Measurements from ENCODE around the gene PCGF1. TPM values are rescaled to one million over a fixed set of nuclear protein-coding genes. Genes with fewer than 3 reads are reported as not detected.

PCGF1 gene
- total and polyA plus RNA-seq, 2 of the 8 experiments (the other 6 are each of a cell fraction or from before 2014, with no cell fraction given) = 10.0 to 23.7 TPM

DNA sequence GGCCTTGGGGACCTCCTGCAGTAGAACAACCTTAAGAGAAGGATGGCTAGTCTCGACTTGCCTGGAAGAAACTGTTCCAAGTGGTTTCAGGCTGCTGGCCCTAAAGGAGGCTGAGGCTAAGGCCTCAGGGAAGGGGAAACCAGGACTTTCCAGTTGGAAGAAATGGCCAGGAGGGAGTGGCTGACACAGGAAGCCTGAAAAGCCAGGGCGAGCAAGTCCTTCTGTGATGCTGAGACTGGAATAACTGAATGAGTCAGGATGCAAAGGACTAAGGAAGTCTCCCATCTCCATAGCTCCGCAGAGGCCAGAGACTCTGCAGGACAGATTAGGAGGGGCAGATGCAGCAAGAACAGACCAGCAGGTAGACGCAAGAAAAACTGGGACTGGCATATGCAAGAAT, 29.6 kb upstream of the PCGF1 start:
- Histone ChIP-seq H3K27me3 (replicated peaks in 1 of 4; ENCODE audit: control insufficient read depth in 3 of 4, extremely low read depth in 1 of 4, insufficient read depth in 3 of 4, low read length in 3 of 4) (no peaks in the 10 kb centered on the region), H3K9me3 (ENCODE audit: insufficient read depth in 2 of 2, low read depth in 1 of 2, low read length in 1 of 2) (no peaks in the 10 kb centered on the region), H3K79me1 (ENCODE audit: low read depth, low read length) (no peaks in the 10 kb centered on the region), H3K23me2 (ENCODE audit: low read depth, low read length) (no peaks in the 10 kb centered on the region; the same call in 1 of the 2 replicates), H3K4me2 (ENCODE audit: insufficient read depth in 1 of 2, low read depth in 2 of 2, low read length in 2 of 2) (no peak overlapping the region), H4K91ac (replicated peaks; ENCODE audit: insufficient read length, low read length) (no peak overlapping the region), H3K18ac (ENCODE audit: extremely low read depth, low read length) (no peak overlapping the region), H2BK15ac (ENCODE audit: low read length) (no peak overlapping the region), H2BK5ac (ENCODE audit: low read depth, low read length) (no peak overlapping the region), H4K8ac (ENCODE audit: extremely low read depth, insufficient read depth, low read length) (no peak overlapping the region), H3K9ac (replicated peaks in 1 of 4; ENCODE audit: extremely low read depth in 1 of 4, low read depth in 3 of 4, low read length in 3 of 4) (no peak overlapping the region), H3K4ac (replicated peaks; ENCODE audit: insufficient read length, low read depth, low read length) (no peak overlapping the region), H4K5ac (ENCODE audit: insufficient read length, low read depth, low read length) (no peak overlapping the region), H3K79me2 (ENCODE audit: control insufficient read depth in 1 of 2, insufficient read depth in 2 of 2, low read length in 2 of 2) (no peaks in the 10 kb centered on the region), H3K27ac (ENCODE audit: low read depth, low read length) (no peak overlapping the region), H3K56ac (replicated peaks; ENCODE audit: insufficient read length, low read depth, low read length) (no peak overlapping the region), H2BK20ac (ENCODE audit: low read length) (no peak overlapping the region), H2BK12ac (ENCODE audit: low read depth, low read length) (no peak overlapping the region), H2AK5ac (ENCODE audit: low read depth, low read length) (no peak overlapping the region), H3K14ac (ENCODE audit: insufficient read length) (no peak overlapping the region), H3K23ac (ENCODE audit: insufficient read length) (no peak overlapping the region), H3K36me3 (ENCODE audit: control insufficient read depth in 2 of 4, insufficient read depth in 4 of 4, low read length in 3 of 4) (peaks cover 2 to 17% (median 8%) of the 10 kb centered on the region in 4 experiments; a peak in 7 of 8 replicates), H2AFZ (ENCODE audit: low read length) (no peak overlapping the region), H3K4me1 (replicated peaks in 1 of 4; ENCODE audit: control insufficient read depth in 3 of 4, insufficient read depth in 4 of 4, low read length in 3 of 4) (no peaks in the 10 kb centered on the region; a peak in 1 of 7 replicates), H2BK120ac (replicated peaks; ENCODE audit: low read depth, low read length) (no peak overlapping the region), H3K4me3 (ENCODE audit: extremely low read depth in 1 of 4, insufficient read depth in 2 of 4, low read depth in 3 of 4, low read length in 4 of 4) (no peak overlapping the region), H4K20me1 (replicated peaks in 1 of 2; ENCODE audit: control insufficient read depth in 1 of 2, insufficient read depth in 2 of 2, low read length in 2 of 2) (peaks cover 3 to 10% of the 10 kb centered on the region in 2 experiments)
- DNase-seq (ENCODE audit: low read depth in 1 of 2, low spot score in 2 of 2) (no peak), FAIRE-seq (no peak)
- WGBS, 2 experiments (ENCODE audit: extremely low coverage in 1 of 2, insufficient coverage in 1 of 2, insufficient read length in 1 of 2, insufficient replicate concordance in 2 of 2, low coverage in 1 of 2, low lambda C conversion rate in 2 of 2, missing lambda C conversion rate in 1 of 2) = 78% methylated on average over 4 of the region's 4 CpGs; no CpG with 5 or more reads in 1 of the 2 experiments
- TF ChIP-seq SP2 (IDR thresholded peaks at IDR 0.05; ENCODE audit: low read length) (no peak), CHD1 (IDR thresholded peaks at IDR 0.05; ENCODE audit: low read depth, low read length) (no peak), SUZ12 (IDR thresholded peaks at IDR 0.05; ENCODE audit: low read length) (no peak), RBBP5 (IDR thresholded peaks at IDR 0.05; ENCODE audit: borderline replicate concordance, low read depth, low read length) (no peak), SP1 (IDR thresholded peaks at IDR 0.05; ENCODE audit: low read depth, low read length) (no peak), EP300 (IDR thresholded peaks at IDR 0.05; ENCODE audit: borderline replicate concordance in 1 of 2, low read depth in 2 of 2, low read length in 2 of 2) (no peak), KDM5A (IDR thresholded peaks at IDR 0.05; ENCODE audit: low read length) (no peak), CBX5 (IDR thresholded peaks at IDR 0.05; ENCODE audit: low read depth, low read length) (no peak), BRCA1 (IDR thresholded peaks at IDR 0.05; ENCODE audit: low read depth, low read length) (no peak)
- CTCF ChIA-PET (ENCODE audit: partially characterized antibody) = no interaction called here
- POLR2A ChIA-PET (ENCODE audit: partially characterized antibody) = interaction anchor here (1.2 kb wide), 1 partner anchor 18 kb away, joined by 3 read pairs; no protein-coding TSS in a partner anchor
